Measurements from ENCODE around the gene ST6GALNAC6. TPM values are rescaled to one million over a fixed set of nuclear protein-coding genes. Genes with fewer than 3 reads are reported as not detected.

The ST6GALNAC6 gene
- total and polyA plus RNA-seq, 5 experiments from 2014 or later, result 29.8 to 110 (median 42.8) TPM

GRCh38 chr9:127903557-127904475 lies 4.4 kb upstream of the ST6GALNAC6 start:
- H3K4me3 Mint-ChIP-seq, result peak overlapping the region; percentile 82 to 99 (median 95)
- H3K4me1 Mint-ChIP-seq, result peaks cover 19 to 64% (median 54%) of the 10 kb centered on the region in 4 donors
- no peaks in the 10 kb centered on the region for H3K9me3 Mint-ChIP-seq
- POLR2A ChIA-PET, result interaction anchor here (0.6 to 17.2 kb wide), 11 partner anchors 9 to 667 kb away, joined by 3 to 328 read pairs (median 6); partner anchors contain the start of genes CDK9, SH2D3C, ST6GALNAC4 and TOR2A
- H3K27me3 Mint-ChIP-seq, result no peaks in the 10 kb centered on the region
- peaks cover 0 to 8% (median 0%) of the 10 kb centered on the region in 3 donors for H3K36me3 Mint-ChIP-seq
- H3K27ac Mint-ChIP-seq, result peak overlapping the region; percentile 98 to 100 (median 100)
- DNase-seq (peak; percentile 39 to 85 (median 54)), ATAC-seq (peak in 1 of 2 donors; percentile 1)

- Mint-ChIP-seq H3K27me3 (no peaks in the 10 kb centered on the region), H3K4me1 (peaks cover 11 to 40% (median 35%) of the 10 kb centered on the region in 4 donors), H3K27ac (peak overlapping the region; percentile 80 to 93 (median 88)), H3K36me3 (peaks cover 19 to 35% (median 34%) of the 10 kb centered on the region in 3 donors), H3K4me3 (peak overlapping the region; percentile 79 to 93 (median 88)), H3K9me3 (peaks cover 0 to 26% (median 8%) of the 10 kb centered on the region in 9 donors)
- POLR2A ChIA-PET, result interaction anchor here (0.7 to 17.2 kb wide), 11 partner anchors 8 to 183 kb away, joined by 3 to 328 read pairs (median 4); partner anchors contain the start of genes AK1, CDK9, PTRH1 and ST6GALNAC4
- ATAC-seq (peak; percentile 18 to 20), DNase-seq (peak in 2 of 10 donors; percentile 27 to 28)
Measured at GRCh38 chr9:127898433-127899127, 823 bp downstream of the ST6GALNAC6 start.

- peak overlapping the region in 8 of 10 donors; percentile 41 to 89 (median 85) for H3K27ac Mint-ChIP-seq
- H3K27me3 Mint-ChIP-seq, result no peaks in the 10 kb centered on the region
- DNase-seq, result peak in 3 of 10 donors; percentile 25 to 51 (median 28)
- H3K4me3 Mint-ChIP-seq, result peak overlapping the region in 7 of 10 donors; percentile 32 to 91 (median 71)
- POLR2A ChIA-PET, result interaction anchor here (0.7 to 17.2 kb wide), 6 partner anchors 10 to 78 kb away, joined by 3 to 328 read pairs (median 4); partner anchors contain the start of gene ST6GALNAC4
- peaks cover 0 to 39% (median 8%) of the 10 kb centered on the region in 9 donors for H3K9me3 Mint-ChIP-seq
- peak; percentile 22 to 44 for ATAC-seq
- peaks cover 10 to 38% (median 27%) of the 10 kb centered on the region in 4 donors for H3K4me1 Mint-ChIP-seq
- H3K36me3 Mint-ChIP-seq, result peaks cover 31 to 48% (median 46%) of the 10 kb centered on the region in 3 donors
Measured at GRCh38 chr9:127897193-127897692, 2.2 kb downstream of the ST6GALNAC6 start.

- H3K9me3 Mint-ChIP-seq, result peaks cover 0 to 39% (median 8%) of the 10 kb centered on the region in 9 donors
- peak overlapping the region; percentile 14 to 89 (median 64) for H3K27ac Mint-ChIP-seq
- ATAC-seq, result no peak
- no peaks in the 10 kb centered on the region for H3K27me3 Mint-ChIP-seq
- DNase-seq, result no peak
- H3K4me3 Mint-ChIP-seq, result peak overlapping the region in 4 of 10 donors; percentile 8 to 37 (median 22)
- H3K36me3 Mint-ChIP-seq, result peaks cover 31 to 53% (median 46%) of the 10 kb centered on the region in 3 donors
- H3K4me1 Mint-ChIP-seq, result peaks cover 10 to 31% (median 26%) of the 10 kb centered on the region in 4 donors
- POLR2A ChIA-PET, result interaction anchor here (0.7 to 17.2 kb wide), 7 partner anchors 9 to 78 kb away, joined by 3 to 328 read pairs (median 4); partner anchors contain the start of gene ST6GALNAC4
Measured at GRCh38 chr9:127896395-127897192, 2.8 kb downstream of the ST6GALNAC6 start.

- DNase-seq, result no peak
- POLR2A ChIA-PET, result interaction anchor here (1.0 to 17.2 kb wide), 3 partner anchors 8 to 23 kb away, joined by 3 to 328 read pairs (median 8); partner anchors contain the start of gene ST6GALNAC4
- peaks cover 0 to 39% (median 8%) of the 10 kb centered on the region in 9 donors for H3K9me3 Mint-ChIP-seq
- H3K36me3 Mint-ChIP-seq, result peaks cover 31 to 61% (median 46%) of the 10 kb centered on the region in 3 donors
- peak overlapping the region in 5 of 10 donors; percentile 8 to 68 (median 53) for H3K27ac Mint-ChIP-seq
- no peaks in the 10 kb centered on the region for H3K27me3 Mint-ChIP-seq
- H3K4me1 Mint-ChIP-seq, result peaks cover 10 to 28% (median 24%) of the 10 kb centered on the region in 4 donors
- H3K4me3 Mint-ChIP-seq, result peak overlapping the region in 1 of 10 donors; percentile 56
- no peak for ATAC-seq
Measured at GRCh38 chr9:127895811-127896210, 3.6 kb downstream of the ST6GALNAC6 start.

GRCh38 chr9:127893392-127893791 lies 6.0 kb downstream of the ST6GALNAC6 start:
- ATAC-seq (no peak), DNase-seq (no peak)
- Mint-ChIP-seq H3K36me3 (peaks cover 31 to 83% (median 46%) of the 10 kb centered on the region in 3 donors), H3K4me3 (no peak overlapping the region), H3K27ac (peak overlapping the region in 1 of 10 donors; percentile 36), H3K27me3 (no peaks in the 10 kb centered on the region), H3K9me3 (peaks cover 0 to 39% (median 8%) of the 10 kb centered on the region in 9 donors), H3K4me1 (peaks cover 10 to 20% (median 16%) of the 10 kb centered on the region in 4 donors)
- POLR2A ChIA-PET, result interaction anchor here (0.6 kb wide), 1 partner anchor 26 kb away, joined by 5 read pairs; no protein-coding TSS in a partner anchor

- Mint-ChIP-seq H3K27ac (peak overlapping the region in 5 of 10 donors; percentile 0 to 86 (median 49)), H3K4me3 (no peak overlapping the region), H3K4me1 (peaks cover 8 to 16% (median 14%) of the 10 kb centered on the region in 4 donors), H3K27me3 (no peaks in the 10 kb centered on the region), H3K36me3 (peaks cover 31 to 88% (median 46%) of the 10 kb centered on the region in 3 donors), H3K9me3 (peaks cover 0 to 39% (median 8%) of the 10 kb centered on the region in 9 donors)
- POLR2A ChIA-PET, result interaction anchor here (0.6 to 0.9 kb wide), 2 partner anchors 26 to 122 kb away, joined by 3 to 5 read pairs; no protein-coding TSS in a partner anchor
- no peak for DNase-seq
- no peak for ATAC-seq
Measured at GRCh38 chr9:127892831-127893230, 6.6 kb downstream of the ST6GALNAC6 start.

- H3K4me3 Mint-ChIP-seq, result no peak overlapping the region
- H3K4me1 Mint-ChIP-seq, result peaks cover 5 to 11% (median 8%) of the 10 kb centered on the region in 4 donors
- peaks cover 0 to 26% (median 2%) of the 10 kb centered on the region in 9 donors for H3K9me3 Mint-ChIP-seq
- H3K27me3 Mint-ChIP-seq, result no peaks in the 10 kb centered on the region
- peak overlapping the region in 1 of 10 donors; percentile 52 for H3K27ac Mint-ChIP-seq
- DNase-seq, result no peak
- POLR2A ChIA-PET, result interaction anchor here (0.8 to 1.7 kb wide), 5 partner anchors 9 to 26 kb away, joined by 3 to 5 read pairs (median 4); no protein-coding TSS in a partner anchor
- no peak for ATAC-seq
- H3K36me3 Mint-ChIP-seq, result peaks cover 23 to 92% (median 31%) of the 10 kb centered on the region in 3 donors
Measured at GRCh38 chr9:127890053-127890452, 9.3 kb downstream of the ST6GALNAC6 start.

GRCh38 chr9:127887792-127888191 lies 11.6 kb downstream of the ST6GALNAC6 start:
- Mint-ChIP-seq H3K4me3 (no peak overlapping the region), H3K9me3 (peaks cover 0 to 5% (median 0%) of the 10 kb centered on the region in 9 donors), H3K36me3 (peaks cover 5 to 81% (median 8%) of the 10 kb centered on the region in 3 donors), H3K27me3 (no peaks in the 10 kb centered on the region), H3K4me1 (peaks cover 15 to 24% (median 20%) of the 10 kb centered on the region in 4 donors), H3K27ac (peak overlapping the region in 1 of 10 donors; percentile 49)
- ATAC-seq (peak; percentile 39 to 65), DNase-seq (no peak)
- POLR2A ChIA-PET, result interaction anchor here (0.8 to 1.0 kb wide), 4 partner anchors 9 to 276 kb away, joined by 3 to 5 read pairs (median 3); partner anchors contain the start of gene STXBP1

GRCh38 chr9:127886401-127886972 lies 12.9 kb downstream of the ST6GALNAC6 start:
- ATAC-seq (no peak), DNase-seq (no peak)
- Mint-ChIP-seq H3K4me1 (peaks cover 15 to 27% (median 22%) of the 10 kb centered on the region in 4 donors), H3K27ac (peak overlapping the region in 1 of 10 donors; percentile 73), H3K27me3 (no peaks in the 10 kb centered on the region), H3K4me3 (no peak overlapping the region), H3K36me3 (peaks cover 0 to 75% (median 3%) of the 10 kb centered on the region in 3 donors), H3K9me3 (peaks cover 0 to 2% (median 0%) of the 10 kb centered on the region in 9 donors)
- POLR2A ChIA-PET, result interaction anchor here (0.8 to 1.1 kb wide), 3 partner anchors 8 to 91 kb away, joined by 3 to 4 read pairs (median 4); no protein-coding TSS in a partner anchor
